DOHH2 (cell line): ENCODE data around the gene PSMA7.

Experiments
- H3F3A ChIP-seq: fragments of 200-600 bp; sonication (generic), shearing (Covaris generic); 2 replicates; pipeline ENCODE4 v1.6.0; 2016; ENCODE audit warnings: antibody characterized with exemption, mild to moderate bottlenecking; ENCODE audit not compliant: control insufficient read depth, insufficient read depth
- H3K27ac ChIP-seq: fragments of 200-600 bp; sonication (generic); 2 replicates; pipeline ENCODE4 v1.5.1; 2014; ENCODE audit warnings: low read depth, mild to moderate bottlenecking, low read length, moderate library complexity
- H3K27me3 ChIP-seq: fragments of 200-600 bp; sonication (generic); 2 replicates; pipeline ENCODE4 v1.6.1; 2014; ENCODE audit warnings: mild to moderate bottlenecking, low read length, mixed read lengths; ENCODE audit not compliant: control insufficient read depth
- H3K36me3 ChIP-seq: fragments of 200-600 bp; sonication (generic); 2 replicates; pipeline ENCODE4 v1.6.1; 2014; ENCODE audit warnings: mild to moderate bottlenecking, low read length, moderate library complexity, mixed read lengths; ENCODE audit not compliant: control insufficient read depth
- H3K4me1 ChIP-seq: fragments of 200-600 bp; sonication (generic); 2 replicates; pipeline ENCODE4 v1.6.1; 2014; ENCODE audit warnings: mild to moderate bottlenecking, low read length, mixed read lengths; ENCODE audit not compliant: control insufficient read depth
- H3K4me2 ChIP-seq: fragments of 200-600 bp; sonication (generic); 2 replicates; pipeline ENCODE4 v1.6.0; 2014; ENCODE audit warnings: mild to moderate bottlenecking, low read length, moderate library complexity
- H3K4me3 ChIP-seq: fragments of 200-600 bp; sonication (generic); 2 replicates; pipeline ENCODE4 v1.5.1; 2014; ENCODE audit warnings: mild to moderate bottlenecking, low read length, mixed read lengths
- H3K79me2 ChIP-seq: fragments of 200-600 bp; sonication (generic); 2 replicates; pipeline ENCODE4 v1.6.1; 2014; ENCODE audit warnings: mild to moderate bottlenecking, low read length, mixed read lengths; ENCODE audit not compliant: control insufficient read depth
- H3K9me2 ChIP-seq: fragments of 200-600 bp; sonication (generic); replicated peaks from 2 replicates; pipeline ENCODE4 v1.6.1; 2014; ENCODE audit warnings: mild to moderate bottlenecking, low read length, mixed read lengths; ENCODE audit not compliant: control insufficient read depth
- H3K9me3 ChIP-seq: fragments of 200-600 bp; sonication (generic); 2 replicates; pipeline ENCODE4 v1.6.1; 2014; ENCODE audit warnings: antibody characterized with exemption, low read length, mixed read lengths; ENCODE audit not compliant: control insufficient read depth, insufficient read depth
- H4K20me1 ChIP-seq: fragments of 200-600 bp; sonication (generic); 2 replicates; pipeline ENCODE4 v1.6.0; 2014; ENCODE audit warnings: low read depth, mild to moderate bottlenecking, antibody characterized with exemption, low read length, moderate library complexity; ENCODE audit not compliant: control insufficient read depth, insufficient read depth
- CTCF ChIP-seq: fragments of 200-600 bp; sonication (generic); IDR thresholded peaks from one replicate; pipeline ENCODE4 v1.5.1; 2014; ENCODE audit warnings: antibody characterized with exemption, mild to moderate bottlenecking, low read depth, low read length; ENCODE audit not compliant: poor library complexity, severe bottlenecking
- EZH2phosphoT487 ChIP-seq: fragments of 200-600 bp; sonication (generic); IDR thresholded peaks from 2 replicates; pipeline ENCODE4 v1.6.1; 2017; ENCODE audit warnings: borderline replicate concordance, mild to moderate bottlenecking, antibody characterized with exemption, low read length, moderate library complexity, mixed read lengths

The PSMA7 gene

GRCh38 chr20:62139636-62140035, 3.6 kb downstream of the PSMA7 start:
- Histone ChIP-seq H4K20me1 (peaks cover 31% of the 10 kb centered on the region), H3K9me2 (no peaks in the 10 kb centered on the region), H3K36me3 (peaks cover 78% of the 10 kb centered on the region)

GRCh38 chr20:62138912-62139311, 4.3 kb downstream of the PSMA7 start:
- peaks cover 20% of the 10 kb centered on the region for H3K4me1 ChIP-seq

More at GRCh38 chr20:62139636-62140035, 3.6 kb downstream of the PSMA7 start:
- H3K27ac ChIP-seq: no peak overlapping the region
- H3K4me3 ChIP-seq: no peak overlapping the region
- peaks cover 23% of the 10 kb centered on the region for H3K4me1 ChIP-seq
- H3K79me2 ChIP-seq: peaks cover 75% of the 10 kb centered on the region
- no peaks in the 10 kb centered on the region for H3K9me3 ChIP-seq
- H3K4me2 ChIP-seq: no peak overlapping the region
- TF ChIP-seq CTCF (no peak), EZH2phosphoT487 (no peak)
- H3K27me3 ChIP-seq: no peaks in the 10 kb centered on the region
- peaks cover 26% of the 10 kb centered on the region for H3F3A ChIP-seq

GRCh38 chr20:62138204-62138543, 5.0 kb downstream of the PSMA7 start:
- H3K4me3 ChIP-seq: no peak overlapping the region
- no peaks in the 10 kb centered on the region for H3K9me3 ChIP-seq
- H3K4me1 ChIP-seq: peaks cover 20% of the 10 kb centered on the region
- H3F3A ChIP-seq: peaks cover 30% of the 10 kb centered on the region
- peaks cover 68% of the 10 kb centered on the region for H3K79me2 ChIP-seq
- H3K27ac ChIP-seq: no peak overlapping the region
- no peaks in the 10 kb centered on the region for H3K9me2 ChIP-seq
- no peaks in the 10 kb centered on the region for H3K27me3 ChIP-seq
- H4K20me1 ChIP-seq: peaks cover 30% of the 10 kb centered on the region
- TF ChIP-seq CTCF (no peak), EZH2phosphoT487 (no peak)
- peaks cover 92% of the 10 kb centered on the region for H3K36me3 ChIP-seq
- H3K4me2 ChIP-seq: no peak overlapping the region

More at GRCh38 chr20:62138912-62139311, 4.3 kb downstream of the PSMA7 start:
- H3F3A ChIP-seq: peaks cover 30% of the 10 kb centered on the region
- peaks cover 30% of the 10 kb centered on the region for H4K20me1 ChIP-seq
- H3K79me2 ChIP-seq: peaks cover 68% of the 10 kb centered on the region
- TF ChIP-seq CTCF: no peak
- TF ChIP-seq EZH2phosphoT487: no peak
- no peak overlapping the region for H3K4me2 ChIP-seq
- no peaks in the 10 kb centered on the region for H3K9me2 ChIP-seq
- no peaks in the 10 kb centered on the region for H3K9me3 ChIP-seq
- peaks cover 85% of the 10 kb centered on the region for H3K36me3 ChIP-seq
- no peak overlapping the region for H3K4me3 ChIP-seq
- no peaks in the 10 kb centered on the region for H3K27me3 ChIP-seq
- H3K27ac ChIP-seq: no peak overlapping the region
